Measurements from ENCODE around the gene ABTB2.

Gene ABTB2

DNA sequence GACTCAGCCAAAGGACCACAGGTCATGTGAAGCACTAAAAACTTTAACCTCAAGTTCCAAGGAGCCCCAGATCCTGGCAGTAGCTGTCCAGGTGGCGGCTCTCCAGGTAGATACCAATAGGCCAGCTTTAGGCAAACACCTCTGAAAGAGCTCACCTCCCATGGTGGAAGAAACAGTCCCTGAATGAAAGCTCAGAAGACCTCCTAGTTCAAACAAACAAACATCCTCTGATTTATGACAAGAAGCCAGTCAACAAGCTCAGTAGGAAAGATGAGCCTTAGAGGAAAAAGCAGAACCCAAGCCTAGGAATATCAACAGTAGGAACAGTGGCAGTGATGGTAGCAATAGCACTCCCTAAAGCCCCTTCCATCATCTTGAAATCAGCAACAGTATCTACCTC is 17.2 kb downstream of the ABTB2 start:
- Mint-ChIP-seq H3K27ac (no peak overlapping the region), H3K4me3 (no peak overlapping the region)

DNA sequence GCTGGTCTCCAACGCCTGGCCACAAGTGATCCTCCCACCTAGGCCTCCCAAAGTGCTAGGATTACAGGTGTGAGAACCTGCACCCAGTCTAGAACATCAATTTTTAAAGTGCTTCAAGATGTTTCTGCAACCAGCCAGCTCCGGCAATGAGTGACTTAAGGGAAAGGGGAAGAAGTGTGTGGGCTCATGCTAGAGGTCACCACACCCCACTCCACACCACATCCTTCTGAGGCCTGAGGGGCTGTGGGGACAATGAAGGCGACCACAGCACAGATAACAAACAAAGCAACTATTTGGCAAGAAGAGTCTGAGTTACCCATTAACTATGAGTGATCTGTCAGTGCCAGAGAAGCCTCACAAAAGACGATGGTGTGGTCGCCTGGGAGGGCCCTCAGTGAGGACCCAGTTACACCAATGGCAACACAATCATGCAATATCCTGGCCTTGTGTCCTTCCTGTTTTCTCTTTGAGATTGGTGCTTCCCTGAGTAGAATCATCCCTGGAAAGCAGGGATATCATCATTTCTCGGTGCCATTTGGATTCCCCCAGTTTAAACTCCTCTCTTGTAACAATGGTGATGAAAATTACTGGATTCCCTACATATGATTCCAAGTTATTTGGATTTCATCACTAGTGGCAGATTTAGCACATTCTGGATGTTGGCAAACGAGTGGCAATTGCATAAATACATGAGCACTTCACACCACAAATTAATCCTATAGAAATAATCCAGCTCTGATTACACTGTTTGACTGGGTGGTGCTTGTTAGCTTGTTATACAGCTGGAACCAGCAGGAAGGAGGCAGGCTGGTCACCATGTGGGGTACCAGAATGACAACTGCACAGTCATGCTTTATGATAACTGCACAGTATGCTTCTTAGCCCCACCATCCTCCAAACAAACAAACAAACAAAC is 18.4 kb downstream of the ABTB2 start:
- H3K4me1 Mint-ChIP-seq, result peaks cover 22% of the 10 kb centered on the region
- no peaks in the 10 kb centered on the region for H3K27me3 Mint-ChIP-seq
- no peak overlapping the region for H3K27ac Mint-ChIP-seq
- no peaks in the 10 kb centered on the region for H3K36me3 Mint-ChIP-seq
- no peak overlapping the region for H3K4me3 Mint-ChIP-seq
- peak; percentile 67 for ATAC-seq
- H3K9me3 Mint-ChIP-seq, result no peaks in the 10 kb centered on the region

More for the DNA sequence above, 17.2 kb downstream of the ABTB2 start:
- no peaks in the 10 kb centered on the region for H3K9me3 Mint-ChIP-seq
- H3K36me3 Mint-ChIP-seq, result peaks cover 8% of the 10 kb centered on the region
- no peak for ATAC-seq
- peaks cover 13% of the 10 kb centered on the region for H3K4me1 Mint-ChIP-seq
- H3K27me3 Mint-ChIP-seq, result no peaks in the 10 kb centered on the region

DNA sequence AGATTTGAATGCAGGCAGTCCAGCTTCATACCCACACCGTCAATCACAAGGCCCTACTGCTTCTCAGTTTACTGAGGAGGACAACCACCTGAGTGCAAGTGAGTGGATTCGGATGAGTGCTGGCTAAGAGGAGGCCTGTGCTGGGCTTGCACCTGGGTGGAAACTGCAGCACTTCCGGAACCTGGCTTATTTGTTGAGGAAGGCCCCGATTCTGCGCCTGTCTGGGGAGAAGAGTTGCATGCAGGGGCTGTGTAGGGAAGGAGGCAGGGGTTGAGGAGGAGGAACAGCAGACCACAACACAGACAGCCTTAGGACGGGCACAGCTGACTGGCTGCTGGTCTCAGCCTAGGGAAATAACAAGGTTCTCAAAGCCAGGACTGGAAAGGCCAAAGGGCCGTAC is 20.8 kb downstream of the ABTB2 start:
- no peak overlapping the region for H3K4me3 Mint-ChIP-seq
- H3K36me3 Mint-ChIP-seq, result no peaks in the 10 kb centered on the region
- H3K4me1 Mint-ChIP-seq, result peaks cover 38% of the 10 kb centered on the region
- H3K27me3 Mint-ChIP-seq, result no peaks in the 10 kb centered on the region
- H3K27ac Mint-ChIP-seq, result no peak overlapping the region
- no peaks in the 10 kb centered on the region for H3K9me3 Mint-ChIP-seq
- no peak for ATAC-seq

DNA sequence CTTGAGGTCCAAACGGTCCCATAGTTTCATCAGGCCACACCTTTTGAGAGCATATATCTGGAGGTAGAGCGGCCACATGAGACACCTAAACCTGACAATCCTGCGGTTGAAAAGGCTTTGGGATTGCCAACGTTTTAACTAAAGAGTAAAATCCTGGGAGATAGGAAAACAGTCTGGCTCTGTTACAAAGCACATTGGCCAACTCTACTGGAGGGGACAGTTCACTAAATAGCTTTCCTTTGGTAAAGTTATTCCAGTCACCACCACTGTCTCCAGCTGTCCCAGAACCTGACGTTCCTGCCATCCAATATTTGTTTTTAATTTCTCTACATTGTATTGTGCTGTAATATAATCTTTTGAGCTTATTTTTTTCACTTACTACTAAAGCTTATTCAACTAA is 22.0 kb downstream of the ABTB2 start:
- H3K4me1 Mint-ChIP-seq, result peaks cover 38% of the 10 kb centered on the region
- ATAC-seq, result no peak
- no peaks in the 10 kb centered on the region for H3K36me3 Mint-ChIP-seq
- no peak overlapping the region for H3K27ac Mint-ChIP-seq
- H3K27me3 Mint-ChIP-seq, result no peaks in the 10 kb centered on the region
- H3K9me3 Mint-ChIP-seq, result no peaks in the 10 kb centered on the region
- no peak overlapping the region for H3K4me3 Mint-ChIP-seq

DNA sequence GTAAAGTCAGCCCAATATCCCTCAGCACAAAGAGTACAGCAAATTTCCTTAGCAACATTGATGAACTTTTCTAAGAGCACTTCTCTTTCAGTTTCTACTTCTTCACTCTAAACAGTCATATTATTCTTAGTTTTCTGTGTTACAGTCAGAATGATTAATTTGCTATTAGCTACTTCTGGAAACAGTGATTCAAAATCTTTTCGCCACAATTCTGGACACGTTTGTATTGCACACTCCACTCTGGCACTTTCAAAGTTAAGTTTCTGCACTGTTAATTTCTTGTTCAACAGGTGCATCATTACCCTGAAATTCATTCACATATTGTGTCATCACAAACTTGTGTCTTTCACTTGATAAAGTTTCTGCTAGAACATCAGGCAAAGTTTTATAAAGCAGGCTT is 22.5 kb downstream of the ABTB2 start:
- peak; percentile 58 for ATAC-seq

DNA sequence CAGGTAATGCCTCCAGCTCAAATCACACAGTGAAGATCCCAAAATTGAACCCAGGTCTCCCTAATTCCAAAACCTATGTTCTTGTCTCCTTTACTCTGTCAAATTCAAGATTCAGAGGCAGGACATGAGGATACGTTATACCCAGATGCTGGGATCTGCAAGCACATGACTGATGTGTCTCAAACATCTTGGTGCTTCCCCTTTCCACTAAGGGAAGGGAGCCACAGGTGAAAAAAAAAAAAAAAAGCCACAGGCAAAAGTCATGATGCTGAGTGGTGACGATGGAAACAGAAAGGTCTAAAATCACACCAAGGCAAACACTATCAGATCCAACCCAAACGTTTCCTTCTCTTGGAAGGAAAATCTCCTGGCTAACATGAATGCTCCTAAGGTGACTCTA is 24.0 kb downstream of the ABTB2 start:
- no peak overlapping the region for H3K4me3 Mint-ChIP-seq
- H3K9me3 Mint-ChIP-seq, result no peaks in the 10 kb centered on the region
- peaks cover 26% of the 10 kb centered on the region for H3K4me1 Mint-ChIP-seq
- no peaks in the 10 kb centered on the region for H3K27me3 Mint-ChIP-seq
- no peak overlapping the region for H3K27ac Mint-ChIP-seq
- ATAC-seq, result no peak
- no peaks in the 10 kb centered on the region for H3K36me3 Mint-ChIP-seq

More for the DNA sequence above, 22.5 kb downstream of the ABTB2 start:
- Mint-ChIP-seq H3K4me3 (no peak overlapping the region), H3K36me3 (no peaks in the 10 kb centered on the region), H3K27me3 (no peaks in the 10 kb centered on the region), H3K27ac (no peak overlapping the region), H3K4me1 (peaks cover 38% of the 10 kb centered on the region), H3K9me3 (no peaks in the 10 kb centered on the region)

DNA sequence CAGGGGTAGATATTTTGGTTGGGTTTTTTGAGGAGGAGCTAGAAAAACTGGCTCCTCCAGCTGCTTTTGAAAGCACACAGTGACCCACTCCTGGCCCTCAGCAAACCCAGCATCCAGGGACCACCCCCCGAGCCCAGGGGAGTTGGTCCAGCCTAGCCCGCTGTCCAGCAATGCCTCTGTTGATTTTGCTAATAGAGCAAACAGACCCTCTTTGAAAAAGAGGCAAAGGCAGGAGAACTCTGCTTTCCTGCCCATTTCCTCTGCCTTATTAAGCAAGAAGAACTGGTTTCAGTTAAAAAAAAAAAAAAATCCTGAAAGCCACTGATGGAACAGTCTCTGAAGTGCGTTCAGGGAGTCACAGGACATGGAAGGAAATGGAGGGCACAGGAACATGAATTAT is 25.3 kb downstream of the ABTB2 start:
- Mint-ChIP-seq H3K27me3 (no peaks in the 10 kb centered on the region), H3K4me1 (peaks cover 26% of the 10 kb centered on the region), H3K27ac (no peak overlapping the region), H3K4me3 (no peak overlapping the region), H3K36me3 (no peaks in the 10 kb centered on the region), H3K9me3 (no peaks in the 10 kb centered on the region)
- no peak for ATAC-seq

DNA sequence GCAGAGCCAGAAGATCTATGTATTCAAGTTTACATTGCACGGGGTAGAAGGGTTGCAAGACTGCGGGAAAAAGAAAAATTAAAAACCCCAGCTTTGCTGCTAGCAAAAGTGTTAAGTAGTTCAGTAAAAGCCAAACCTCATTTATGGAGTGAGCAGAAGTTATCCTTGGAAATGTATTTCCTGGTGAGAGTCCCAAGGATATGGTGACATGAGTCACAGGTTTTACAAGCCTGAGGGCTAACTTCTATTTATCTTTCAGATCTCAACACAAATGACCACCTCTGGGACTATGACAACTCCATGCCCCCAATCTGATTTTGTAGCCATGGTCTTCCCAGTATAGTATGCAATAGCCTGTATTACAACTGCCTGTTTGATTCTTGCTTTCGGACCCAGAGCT is 26.1 kb downstream of the ABTB2 start:
- Mint-ChIP-seq H3K4me3 (no peak overlapping the region), H3K36me3 (no peaks in the 10 kb centered on the region), H3K27ac (no peak overlapping the region), H3K4me1 (peaks cover 26% of the 10 kb centered on the region), H3K9me3 (no peaks in the 10 kb centered on the region), H3K27me3 (no peaks in the 10 kb centered on the region)
- no peak for ATAC-seq

DNA sequence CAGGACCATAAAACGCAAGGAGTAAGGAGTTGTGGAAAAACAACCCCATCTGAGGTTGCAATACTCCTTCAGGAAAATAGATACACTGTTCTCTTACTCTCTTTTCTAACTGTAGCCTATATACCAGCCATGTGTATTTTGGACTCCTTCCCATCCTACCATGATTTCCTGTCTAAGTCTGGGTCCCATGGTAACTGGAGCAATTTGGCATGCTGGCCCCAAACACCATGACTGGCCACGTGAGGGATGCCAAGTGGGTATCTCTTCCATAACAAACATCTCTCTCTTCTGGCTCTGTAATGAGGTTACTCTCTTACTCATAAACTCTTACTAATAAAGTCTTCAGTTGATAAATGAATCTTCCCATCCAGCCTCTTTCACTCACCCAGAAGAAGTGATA is 26.5 kb downstream of the ABTB2 start:
- Mint-ChIP-seq H3K36me3 (no peaks in the 10 kb centered on the region), H3K9me3 (no peaks in the 10 kb centered on the region), H3K4me3 (no peak overlapping the region), H3K27me3 (no peaks in the 10 kb centered on the region), H3K27ac (no peak overlapping the region), H3K4me1 (peaks cover 26% of the 10 kb centered on the region)
- ATAC-seq, result no peak

DNA sequence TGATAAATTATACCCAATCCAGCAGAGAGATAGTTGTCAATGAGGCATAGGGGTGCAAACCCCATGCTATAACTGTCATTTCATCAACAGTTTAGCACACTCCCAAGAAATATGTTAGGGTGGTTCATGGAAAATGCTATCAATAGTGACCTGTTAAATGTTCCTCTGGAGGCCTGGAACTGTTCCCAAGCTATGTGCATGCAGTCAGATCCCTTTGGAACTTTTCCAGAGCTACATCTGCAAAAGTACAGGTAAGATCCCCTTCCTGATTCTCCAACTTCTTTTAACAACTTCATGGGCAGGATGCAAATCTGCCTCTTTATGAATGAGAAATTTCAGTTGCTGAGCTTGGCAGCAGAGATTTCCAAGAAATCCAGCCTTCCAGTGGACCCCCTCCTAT is 27.2 kb downstream of the ABTB2 start:
- Mint-ChIP-seq H3K27ac (no peak overlapping the region), H3K4me1 (peaks cover 26% of the 10 kb centered on the region), H3K9me3 (no peaks in the 10 kb centered on the region), H3K36me3 (no peaks in the 10 kb centered on the region), H3K4me3 (no peak overlapping the region), H3K27me3 (no peaks in the 10 kb centered on the region)
- no peak for ATAC-seq

DNA sequence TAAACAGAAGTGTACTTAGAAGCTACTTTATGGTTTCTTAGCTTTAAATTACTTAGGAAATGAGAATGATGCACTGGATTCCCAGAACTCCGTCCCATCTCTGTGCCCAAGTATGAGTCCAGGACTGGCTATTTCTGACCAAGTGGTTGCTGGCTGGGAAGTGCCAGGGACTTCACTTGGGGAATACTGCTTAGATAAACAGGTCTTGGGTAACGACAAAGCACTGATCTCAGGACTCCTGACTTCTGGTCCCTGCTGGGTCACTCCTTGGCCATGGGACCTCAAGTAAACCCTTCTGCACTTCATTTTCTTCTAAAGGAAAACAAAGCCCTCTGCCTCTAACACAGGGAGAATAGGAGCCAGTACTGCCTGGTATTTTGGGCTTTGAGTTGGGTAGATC is 27.9 kb downstream of the ABTB2 start:
- Mint-ChIP-seq H3K9me3 (no peaks in the 10 kb centered on the region), H3K36me3 (no peaks in the 10 kb centered on the region), H3K4me1 (peaks cover 19% of the 10 kb centered on the region), H3K4me3 (no peak overlapping the region), H3K27ac (no peak overlapping the region), H3K27me3 (no peaks in the 10 kb centered on the region)
- ATAC-seq, result no peak

DNA sequence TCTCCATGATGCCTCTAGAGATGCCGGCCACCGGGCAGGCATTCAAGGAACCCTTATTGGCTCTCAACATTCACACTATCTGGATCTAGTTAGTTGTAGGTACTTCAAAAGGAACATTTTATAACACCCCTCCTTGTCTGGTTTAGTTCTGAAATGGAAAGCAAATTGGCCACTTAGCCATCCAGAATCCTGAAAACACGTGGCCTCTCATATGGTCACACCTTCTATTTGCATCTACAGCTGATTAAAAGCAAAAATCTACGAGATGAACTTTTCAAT is 29.2 kb downstream of the ABTB2 start:
- Mint-ChIP-seq H3K4me3 (no peak overlapping the region), H3K9me3 (no peaks in the 10 kb centered on the region), H3K27ac (no peak overlapping the region), H3K4me1 (peaks cover 10% of the 10 kb centered on the region), H3K27me3 (no peaks in the 10 kb centered on the region), H3K36me3 (no peaks in the 10 kb centered on the region)
- ATAC-seq, result no peak

DNA sequence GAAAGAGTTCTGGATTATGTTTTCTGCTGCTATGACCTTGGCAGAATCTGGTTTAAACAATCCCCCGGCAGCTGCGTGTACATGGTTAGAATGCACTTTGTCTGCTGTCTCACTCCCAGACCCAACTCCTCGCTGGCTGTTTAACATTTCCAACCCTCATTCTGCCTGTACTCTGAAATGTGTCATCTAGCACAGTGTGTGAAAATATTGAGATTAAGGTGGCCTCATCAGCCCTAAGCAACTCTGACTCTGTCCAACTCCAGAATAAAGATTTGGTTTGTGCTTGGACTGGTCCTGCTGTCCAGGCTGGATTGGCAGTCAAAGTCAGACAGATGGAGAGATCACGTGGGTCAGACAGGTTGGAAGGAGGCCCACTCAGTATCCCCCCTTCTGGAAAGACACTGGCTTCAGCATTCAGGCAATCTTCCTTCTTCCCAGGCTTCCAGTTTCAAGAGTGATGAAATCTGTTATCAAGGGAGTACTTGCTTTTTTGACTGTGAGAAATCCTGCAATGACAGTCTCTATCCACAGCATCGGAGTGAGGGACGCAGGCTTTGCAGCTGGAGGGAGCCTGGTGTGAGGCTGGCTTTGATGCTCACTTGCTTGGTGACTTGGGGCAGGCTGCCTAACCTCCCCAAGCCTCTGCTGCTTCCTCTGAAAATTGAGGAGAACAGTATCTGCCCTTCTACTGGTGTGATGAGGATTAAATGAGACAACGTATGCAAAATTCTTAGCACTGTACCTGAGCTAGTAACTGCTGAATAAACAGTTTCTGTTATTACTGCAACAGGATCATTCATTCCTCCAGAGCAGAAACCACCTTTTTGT is 29.8 kb downstream of the ABTB2 start:
- Mint-ChIP-seq H3K4me3 (no peak overlapping the region), H3K4me1 (peaks cover 6% of the 10 kb centered on the region), H3K36me3 (no peaks in the 10 kb centered on the region), H3K27ac (no peak overlapping the region), H3K27me3 (no peaks in the 10 kb centered on the region), H3K9me3 (no peaks in the 10 kb centered on the region)
- no peak for ATAC-seq

DNA sequence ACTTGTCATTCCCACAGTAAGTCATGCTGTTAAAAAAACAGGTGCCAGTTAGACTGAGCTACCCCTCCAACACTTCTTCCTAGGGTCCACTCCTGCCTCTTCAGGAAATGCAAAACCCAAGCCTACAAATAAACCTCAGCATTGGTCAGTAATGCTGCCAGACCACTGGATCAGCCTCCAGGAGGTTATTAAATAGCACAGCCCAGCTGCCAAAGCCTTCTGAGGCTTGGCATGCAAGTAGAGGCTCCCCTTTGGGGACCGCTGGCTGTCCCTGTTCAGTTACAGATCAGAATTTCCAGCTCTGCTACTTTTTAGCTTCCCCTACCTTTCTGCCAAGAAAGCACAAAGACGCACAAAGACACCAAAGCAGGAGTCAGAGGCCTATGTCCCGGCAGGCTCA is 33.3 kb downstream of the ABTB2 start:
- no peak for ATAC-seq
- H3K4me1 Mint-ChIP-seq, result no peaks in the 10 kb centered on the region

DNA sequence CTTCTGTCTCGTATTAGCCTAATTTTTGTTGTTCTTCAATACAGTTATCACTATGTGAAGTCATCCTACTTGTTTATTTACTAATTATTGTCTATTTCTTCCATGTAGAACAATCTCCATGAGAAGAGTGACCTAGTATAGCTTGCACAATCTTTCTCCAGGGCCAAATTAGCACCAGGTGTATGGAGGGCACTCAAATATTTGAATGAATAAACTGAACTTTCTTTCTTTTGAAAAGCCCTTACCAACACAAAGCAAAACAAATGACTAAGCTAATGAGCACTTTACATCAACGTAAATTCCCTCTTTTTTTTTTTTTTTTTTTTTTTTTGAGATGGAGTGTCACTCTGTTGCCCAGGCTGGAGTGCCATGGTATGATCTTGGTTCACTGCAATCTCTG is 34.2 kb downstream of the ABTB2 start:
- no peaks in the 10 kb centered on the region for H3K36me3 Mint-ChIP-seq
- no peaks in the 10 kb centered on the region for H3K9me3 Mint-ChIP-seq
- no peaks in the 10 kb centered on the region for H3K27me3 Mint-ChIP-seq
- H3K4me1 Mint-ChIP-seq, result no peaks in the 10 kb centered on the region
- H3K27ac Mint-ChIP-seq, result no peak overlapping the region
- ATAC-seq, result no peak
- H3K4me3 Mint-ChIP-seq, result no peak overlapping the region

More for the DNA sequence above, 33.3 kb downstream of the ABTB2 start:
- H3K36me3 Mint-ChIP-seq, result no peaks in the 10 kb centered on the region
- H3K27ac Mint-ChIP-seq, result no peak overlapping the region
- H3K9me3 Mint-ChIP-seq, result no peaks in the 10 kb centered on the region
- no peaks in the 10 kb centered on the region for H3K27me3 Mint-ChIP-seq
- H3K4me3 Mint-ChIP-seq, result no peak overlapping the region
